GM08714 (cell line): ENCODE measurements around the gene LGALS14.
"Not testable (repeated sequence)": the region's sequence is repeated elsewhere in the genome, so short reads cannot be mapped to it uniquely, and the experiment has no call there.

ENCODE experiments used
- H3K4me3 ChIP-seq: fragments of 200-500 bp; sonication (Bioruptor generic); 2 replicates; pipeline ENCODE4 v1.5.1; 2014; ENCODE audit warnings: mild to moderate bottlenecking, low read length, inconsistent platforms
- ZNF274 ChIP-seq: IDR thresholded peaks from 2 replicates; pipeline ENCODE4 v1.6.1; 2012; ENCODE audit warnings: mild to moderate bottlenecking, low read depth, low read length

LGALS14 gene, protein sequence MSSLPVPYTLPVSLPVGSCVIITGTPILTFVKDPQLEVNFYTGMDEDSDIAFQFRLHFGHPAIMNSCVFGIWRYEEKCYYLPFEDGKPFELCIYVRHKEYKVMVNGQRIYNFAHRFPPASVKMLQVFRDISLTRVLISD

DNA sequence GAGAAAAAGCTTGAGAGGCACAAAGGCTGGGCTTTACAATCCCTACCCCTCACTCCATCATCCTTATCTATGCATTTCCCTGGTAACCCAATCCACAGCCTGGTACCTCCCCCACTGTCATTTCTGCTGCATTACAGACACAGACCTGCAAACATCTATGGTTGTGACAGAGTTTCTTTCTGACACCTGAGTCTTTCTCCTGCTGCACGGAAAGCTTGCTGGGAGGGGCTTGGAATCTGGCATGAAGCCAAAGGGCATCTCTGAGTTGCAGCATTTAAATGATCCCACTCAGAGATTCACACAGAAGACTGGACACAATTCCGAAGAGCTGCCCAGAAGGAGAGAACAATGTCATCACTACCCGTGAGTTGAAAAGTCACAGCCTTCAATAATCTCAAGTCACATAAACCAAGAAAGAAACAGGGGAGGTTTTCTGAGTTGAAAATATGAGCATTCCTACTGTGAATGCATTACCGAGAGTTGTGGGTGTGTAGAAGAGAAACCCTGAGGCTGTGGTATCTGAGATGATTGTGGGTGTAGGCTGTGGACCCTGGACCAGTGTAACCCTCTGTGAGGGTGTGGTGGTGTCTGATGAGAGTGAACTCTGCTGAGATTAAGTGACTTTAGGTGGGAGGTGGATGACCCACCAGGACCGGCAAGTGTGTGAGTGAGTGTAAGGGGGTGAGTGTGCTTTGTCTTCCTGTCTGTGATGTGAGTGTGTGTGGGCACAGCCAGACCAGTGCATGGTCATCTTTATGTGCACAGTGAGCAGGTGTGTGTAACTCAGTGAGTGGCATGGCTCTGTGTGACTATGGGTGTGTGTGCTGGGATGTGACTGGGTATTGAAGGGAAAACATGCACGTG, at the start of gene LGALS14:
Gene LGALS14, plus strand, starts transcription at position 301 of the 864 bp plus-strand sequence. Its CDS starts 48 bp downstream, at position 349.
- TF ChIP-seq ZNF274, result no peak
- no peak within 1 kb of the TSS for H3K4me3 ChIP-seq

DNA sequence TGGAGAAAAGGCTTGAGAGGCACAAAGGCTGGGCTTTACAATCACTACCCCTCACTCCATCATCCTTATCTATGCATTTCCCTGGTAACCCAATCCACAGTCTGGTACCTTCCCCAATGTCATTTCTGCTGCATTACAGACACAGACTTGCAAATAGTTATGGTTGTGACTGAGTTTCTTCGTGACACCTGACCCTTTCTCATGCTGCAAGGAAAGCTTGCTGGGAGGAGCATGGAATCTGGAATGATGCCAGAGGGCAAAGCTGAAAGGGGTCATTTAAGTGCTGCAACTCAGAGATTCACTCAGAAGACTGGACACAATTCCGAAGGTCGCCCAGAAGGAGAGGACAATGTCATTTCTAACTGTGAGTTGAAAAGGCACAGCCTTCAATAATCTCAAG, 48.7 kb upstream of the LGALS14 start, which contains the start of gene LGALS16:
Gene LGALS16, plus strand, starts transcription at position 301 of the 400 bp plus-strand sequence. Its CDS starts 49 bp downstream, at position 350.
- H3K4me3 ChIP-seq, result no peak within 1 kb of the TSS
- no peak for TF ChIP-seq ZNF274

DNA sequence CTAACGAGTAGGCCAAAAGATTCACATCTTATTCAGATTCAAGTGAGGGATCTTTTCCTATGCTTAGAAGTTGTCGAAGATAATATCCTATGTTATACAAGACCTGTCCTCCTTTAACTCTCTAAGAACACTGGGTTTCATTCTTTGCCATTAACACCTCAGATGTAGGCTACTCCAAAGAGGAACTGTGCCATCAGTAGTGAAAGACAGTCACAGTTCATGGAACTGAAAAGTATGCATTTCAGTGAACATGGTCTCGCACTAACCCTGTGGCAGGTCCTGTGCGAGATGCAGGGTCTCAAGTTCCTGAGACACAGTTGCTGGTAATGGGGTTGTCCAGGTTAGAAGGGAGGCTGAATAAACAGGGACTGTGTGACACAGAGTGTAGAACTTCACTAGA, 44.5 kb upstream of the LGALS14 start:
- H3K4me3 ChIP-seq, result no peak overlapping the region
- no peak for TF ChIP-seq ZNF274

DNA sequence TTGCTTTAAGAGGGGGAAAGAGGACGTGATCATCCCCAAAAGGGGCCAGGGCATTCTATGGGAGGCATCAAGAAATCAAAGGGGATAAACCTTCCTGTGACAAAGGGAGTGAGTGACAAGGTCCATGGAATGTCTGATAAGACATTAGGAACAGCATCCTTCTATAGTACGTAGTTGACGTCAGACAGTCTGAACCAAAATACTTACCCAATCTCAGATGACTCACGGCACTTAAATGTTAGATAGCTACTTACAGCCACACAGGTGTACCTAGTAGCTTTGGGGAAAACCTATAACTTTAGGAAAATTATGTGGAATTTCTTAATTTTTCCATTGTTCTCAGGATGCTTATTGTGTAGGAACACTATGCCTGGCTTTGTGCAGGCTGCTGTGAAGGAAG, 43.6 kb upstream of the LGALS14 start:
- TF ChIP-seq ZNF274, result no peak
- no peak overlapping the region for H3K4me3 ChIP-seq

DNA sequence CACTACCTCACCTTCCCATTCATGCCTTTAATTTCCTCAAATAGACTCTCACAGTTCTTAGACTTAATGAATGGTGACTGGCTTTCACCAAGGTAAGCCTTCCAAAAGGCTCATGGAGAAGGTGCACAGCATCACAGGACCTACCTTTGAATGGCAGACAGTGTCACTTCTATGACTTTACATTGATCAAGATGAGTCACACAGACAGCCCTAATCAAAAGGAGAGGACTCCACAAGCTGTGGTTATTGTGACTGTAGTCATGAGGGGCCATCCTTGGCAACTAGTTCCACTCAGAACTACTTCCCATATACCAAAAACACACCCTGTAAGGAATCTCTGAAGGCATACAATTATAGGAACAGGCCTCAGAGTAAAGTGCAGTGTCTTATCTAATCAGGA, 42.7 kb upstream of the LGALS14 start:
- H3K4me3 ChIP-seq, result no peak overlapping the region
- no peak for TF ChIP-seq ZNF274

DNA sequence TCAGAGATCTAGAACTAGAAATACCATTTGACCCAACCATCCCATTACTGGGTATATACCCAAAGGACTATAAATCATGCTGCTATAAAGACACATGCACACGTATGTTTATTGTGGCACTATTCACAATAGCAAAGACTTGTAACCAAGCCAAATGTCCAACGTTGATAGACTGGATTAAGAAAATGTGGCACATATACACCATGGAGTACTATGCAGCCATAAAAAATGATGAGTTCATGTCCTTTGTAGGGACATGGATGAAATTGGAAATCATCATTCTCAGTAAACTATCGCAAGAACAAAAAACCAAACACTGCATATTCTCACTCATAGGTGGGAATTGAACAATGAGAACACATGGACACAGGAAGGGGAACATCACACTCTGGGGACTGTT, 34.4 kb upstream of the LGALS14 start:
- not testable (repeated sequence) for H3K4me3 ChIP-seq

DNA sequence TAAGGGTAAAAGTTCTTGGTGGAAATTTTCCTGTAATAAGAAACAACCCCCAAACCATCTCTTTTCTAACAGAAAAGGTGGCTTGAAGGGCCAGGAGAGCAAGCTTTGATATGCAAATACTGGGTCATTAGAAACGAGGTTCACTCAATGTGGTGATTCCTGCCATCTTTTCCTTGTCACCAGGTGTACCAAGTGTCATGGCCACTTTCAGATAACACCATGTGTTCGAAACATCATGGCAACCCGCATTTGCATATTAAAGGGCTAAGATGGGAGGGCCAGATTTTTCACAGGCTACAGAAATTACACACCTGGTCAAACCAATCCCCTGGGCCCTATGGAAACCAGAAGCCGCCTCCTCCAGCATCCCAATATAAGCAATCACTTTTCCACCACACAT, 33.3 kb upstream of the LGALS14 start:
- no peak for TF ChIP-seq ZNF274

DNA sequence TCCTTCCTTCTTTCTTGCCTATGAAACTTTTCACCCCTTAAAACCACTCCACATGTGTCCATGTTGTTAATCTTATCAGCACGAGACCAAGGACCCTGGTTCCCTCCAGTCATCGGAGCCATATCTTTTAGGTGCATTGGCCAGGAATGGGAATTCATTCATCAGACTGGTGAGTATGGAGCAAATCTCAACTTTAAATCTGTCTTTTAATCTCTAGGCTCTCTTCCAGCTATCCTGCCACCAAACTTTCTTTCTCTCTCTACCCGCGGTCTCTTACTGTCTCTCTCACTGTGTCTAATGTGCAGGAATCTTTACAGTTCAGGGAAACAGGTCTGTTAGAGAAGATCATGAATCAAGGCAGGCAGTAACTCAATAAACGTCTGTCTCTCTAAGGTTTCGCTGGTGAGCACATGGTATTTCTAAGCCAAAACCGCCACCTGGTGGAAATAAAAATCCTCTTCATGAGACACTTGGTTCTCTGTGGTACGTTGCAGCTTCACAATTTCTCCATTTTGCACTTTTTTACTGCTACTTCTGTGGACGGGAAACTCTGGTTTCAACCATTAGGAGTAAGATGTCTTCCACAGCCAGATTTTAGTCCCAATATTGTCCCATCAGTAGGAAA, 32.4 kb upstream of the LGALS14 start:
- no peak overlapping the region for H3K4me3 ChIP-seq
- TF ChIP-seq ZNF274, result no peak

More for the DNA sequence above, 33.3 kb upstream of the LGALS14 start:
- no peak overlapping the region for H3K4me3 ChIP-seq

DNA sequence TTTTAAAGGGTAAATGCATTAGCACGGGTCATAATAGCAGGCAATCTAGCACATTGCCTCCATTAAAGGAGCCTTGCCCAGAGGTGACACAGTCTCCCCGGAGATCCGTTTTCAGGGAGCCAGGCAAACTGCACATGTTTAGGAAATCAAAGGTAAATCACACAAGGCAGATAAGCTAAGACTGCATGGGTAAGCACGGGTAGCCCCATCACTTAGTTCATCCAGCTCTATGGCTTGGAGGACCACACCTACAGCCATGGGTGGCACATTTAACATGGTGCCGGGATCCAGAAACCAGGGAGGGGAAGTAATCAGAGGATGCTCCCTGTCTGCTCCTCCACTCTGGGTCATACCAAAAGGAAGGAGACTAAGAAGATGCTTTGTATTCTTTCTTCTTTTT, 31.8 kb upstream of the LGALS14 start:
- no peak for TF ChIP-seq ZNF274
- H3K4me3 ChIP-seq, result no peak overlapping the region

DNA sequence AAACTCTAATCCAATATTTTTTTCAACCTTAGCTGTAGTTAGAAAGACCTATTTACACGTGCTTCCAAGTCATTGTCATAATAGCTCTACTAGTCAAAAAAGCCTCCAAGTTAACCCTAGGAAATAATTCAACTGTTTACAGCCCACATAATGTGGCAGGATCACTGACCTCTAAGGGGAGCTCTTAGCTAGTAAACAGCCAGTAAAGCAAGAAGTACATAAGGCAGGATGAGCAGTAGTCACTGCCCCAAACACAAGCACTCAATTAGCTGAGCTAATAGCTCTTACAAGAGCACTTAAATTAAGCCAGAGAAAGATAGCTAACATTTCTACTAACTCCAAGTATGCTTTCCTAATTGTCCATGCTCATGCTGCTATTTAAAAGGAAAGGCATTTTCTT, 30.4 kb upstream of the LGALS14 start:
- not testable (repeated sequence) for H3K4me3 ChIP-seq

DNA sequence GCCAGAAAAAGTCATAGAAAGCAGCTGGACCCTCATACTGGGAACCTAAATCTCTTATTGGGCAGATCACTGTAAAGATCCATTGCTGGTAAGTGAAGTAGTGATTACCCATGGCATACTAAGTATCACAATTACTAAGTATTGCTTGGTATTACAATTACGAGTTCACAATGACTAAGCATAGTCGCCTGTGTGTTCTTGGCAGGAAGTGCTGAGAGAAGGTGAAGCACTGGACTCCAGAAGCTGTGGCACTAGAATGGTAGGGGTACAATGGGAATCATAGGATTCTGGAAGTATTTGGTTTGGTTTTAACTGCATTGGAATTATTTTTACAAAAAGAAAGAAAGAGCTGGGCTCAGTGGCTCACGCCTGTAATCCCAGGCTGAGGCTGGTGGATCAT, 28.3 kb upstream of the LGALS14 start:
- TF ChIP-seq ZNF274, result no peak
- H3K4me3 ChIP-seq, result no peak overlapping the region

DNA sequence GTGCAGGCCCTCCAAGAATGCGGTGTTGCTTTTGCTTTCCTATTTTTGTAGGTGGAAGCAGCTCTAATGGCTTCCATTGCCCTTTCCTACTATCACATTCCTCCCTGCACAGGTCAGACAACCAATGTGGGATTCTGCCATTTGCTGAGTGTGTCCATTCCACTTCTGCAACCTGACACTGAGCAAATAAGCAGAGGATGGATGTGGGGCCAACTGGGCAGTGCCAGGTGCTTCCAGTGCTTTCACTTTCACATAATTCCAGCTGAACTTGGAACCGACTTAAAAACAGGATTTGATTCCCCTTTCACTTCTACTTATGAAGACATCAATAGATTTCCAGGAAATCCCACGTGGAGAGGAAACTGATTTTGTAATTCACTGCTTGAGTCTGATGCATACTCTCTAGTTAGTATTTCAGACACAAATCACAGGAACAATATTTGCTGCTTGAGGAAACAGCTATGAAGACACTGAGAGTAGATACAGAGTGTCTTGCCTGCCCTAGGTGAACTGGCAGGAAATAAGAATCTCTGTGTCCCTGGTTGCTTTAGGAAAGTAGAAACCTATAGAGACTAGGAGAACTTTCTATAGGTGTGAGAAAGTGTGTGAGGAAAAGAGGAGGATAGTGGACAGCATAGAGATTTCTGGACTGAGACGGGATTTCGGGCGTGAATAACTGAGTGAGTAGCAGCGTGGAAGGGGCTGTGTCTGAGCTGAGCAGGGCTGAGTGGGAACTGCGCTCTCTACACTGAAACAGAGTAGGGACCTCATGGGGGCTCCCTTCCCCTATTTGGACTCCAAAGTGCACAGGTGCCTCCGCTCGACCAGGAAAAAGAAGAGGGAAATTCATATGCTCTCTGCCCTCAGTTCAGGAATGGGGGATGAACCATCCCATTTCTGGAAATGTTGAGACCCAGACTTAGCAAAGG, 26.1 kb upstream of the LGALS14 start:
- peak overlapping the region; percentile 1; the same call in 1 of the 2 replicates for H3K4me3 ChIP-seq
- TF ChIP-seq ZNF274, result no peak

DNA sequence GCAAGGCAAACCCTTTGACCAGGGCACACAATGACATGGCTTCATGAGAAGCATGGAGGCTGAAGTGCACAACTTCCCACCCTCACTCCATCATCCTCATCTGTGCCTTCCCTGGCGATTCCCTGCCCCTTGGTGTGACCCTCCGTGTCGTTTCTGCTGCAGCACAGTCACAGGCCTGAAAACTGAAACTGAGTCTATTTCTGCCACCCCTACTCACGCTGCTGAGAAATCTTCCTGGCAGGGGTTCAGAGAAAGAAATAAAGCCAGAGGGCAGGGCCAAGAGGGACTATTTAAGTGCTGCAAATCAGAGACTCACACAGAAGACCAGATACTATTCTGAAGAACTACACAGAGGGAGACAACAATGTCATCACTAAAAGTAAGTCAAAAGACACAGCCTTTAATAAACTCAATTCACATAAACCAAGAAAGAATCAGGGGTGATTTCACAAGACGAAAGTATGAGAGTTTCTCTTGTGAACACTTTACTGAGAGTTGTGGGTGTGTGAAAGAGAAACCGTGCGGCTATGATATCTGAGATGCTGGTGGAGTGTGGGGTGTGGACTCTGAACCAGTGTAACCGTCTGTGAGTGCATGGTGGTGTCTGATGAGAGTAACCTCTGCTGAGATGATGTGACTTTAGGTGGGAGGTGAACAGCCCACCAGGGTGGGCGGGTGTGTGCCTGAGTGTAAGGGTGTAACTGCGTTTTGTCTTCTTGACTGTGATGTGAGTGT, 25.1 kb upstream of the LGALS14 start:
- peak overlapping the region; percentile 54; the same call in 1 of the 2 replicates for H3K4me3 ChIP-seq
- TF ChIP-seq ZNF274, result no peak
